ENCODE data around the gene CBX6. TPM values are rescaled to one million over a fixed set of nuclear protein-coding genes. Genes with fewer than 3 reads are reported as not detected.

The CBX6 gene
- total RNA-seq, 1 donor from 2014 or later = 101 TPM

DNA sequence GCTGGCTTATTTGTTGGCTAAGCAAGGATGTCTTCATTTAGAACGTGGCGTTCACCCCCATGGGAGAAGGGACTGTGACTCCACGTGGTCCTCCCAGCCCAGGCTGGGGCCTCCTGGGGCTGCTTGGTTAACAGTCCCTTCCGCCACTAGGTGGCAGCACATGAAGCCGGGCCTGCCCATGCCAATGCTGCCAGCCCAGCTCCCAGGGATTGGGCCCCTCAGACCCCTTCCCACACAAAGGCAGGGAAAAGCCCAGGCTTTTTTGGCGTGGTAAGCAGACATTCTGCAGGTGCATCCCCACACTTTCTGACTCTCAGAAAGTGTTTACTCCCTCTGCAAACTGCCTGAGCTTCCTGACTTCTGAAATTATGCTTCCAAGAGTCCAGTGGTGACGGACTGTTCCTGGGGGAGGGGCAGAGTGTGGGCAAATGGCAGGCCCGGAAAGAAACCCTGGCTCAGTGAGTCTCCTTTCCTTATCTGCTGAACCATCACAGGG lies 3.1 kb downstream of the CBX6 start:
- H3K36me3 Mint-ChIP-seq = peaks cover 2% of the 10 kb centered on the region
- H3K4me3 Mint-ChIP-seq = no peak overlapping the region
- DNase-seq (ENCODE audit: low spot score in 2 of 2, unreplicated experiment in 2 of 2) = peak; percentile 75 to 90
- no peaks in the 10 kb centered on the region for H3K9me3 Mint-ChIP-seq
- TF ChIP-seq CTCF (IDR thresholded peaks at IDR 0.05; ENCODE audit: unreplicated experiment) = peak; percentile 90
- no peak overlapping the region for H3K27ac Mint-ChIP-seq
- peaks cover 32% of the 10 kb centered on the region for H3K4me1 Mint-ChIP-seq
- no peaks in the 10 kb centered on the region for H3K27me3 Mint-ChIP-seq (ENCODE audit: low read depth)

GRCh38 chr22:38868286-38868721 lies 3.7 kb downstream of the CBX6 start:
- H3K27me3 Mint-ChIP-seq (ENCODE audit: low read depth) = no peaks in the 10 kb centered on the region
- no peak for TF ChIP-seq CTCF (IDR thresholded peaks at IDR 0.05; ENCODE audit: unreplicated experiment)
- no peak overlapping the region for H3K4me3 Mint-ChIP-seq
- DNase-seq (ENCODE audit: low spot score in 2 of 2, unreplicated experiment in 2 of 2) = no peak
- peaks cover 26% of the 10 kb centered on the region for H3K4me1 Mint-ChIP-seq
- no peak overlapping the region for H3K27ac Mint-ChIP-seq
- no peaks in the 10 kb centered on the region for H3K9me3 Mint-ChIP-seq
- peaks cover 2% of the 10 kb centered on the region for H3K36me3 Mint-ChIP-seq

- no peaks in the 10 kb centered on the region for H3K9me3 Mint-ChIP-seq
- H3K27ac Mint-ChIP-seq = no peak overlapping the region
- no peaks in the 10 kb centered on the region for H3K27me3 Mint-ChIP-seq (ENCODE audit: low read depth)
- H3K4me3 Mint-ChIP-seq = no peak overlapping the region
- H3K36me3 Mint-ChIP-seq = peaks cover 2% of the 10 kb centered on the region
- no peak for TF ChIP-seq CTCF (IDR thresholded peaks at IDR 0.05; ENCODE audit: unreplicated experiment)
- peaks cover 23% of the 10 kb centered on the region for H3K4me1 Mint-ChIP-seq
- no peak for DNase-seq (ENCODE audit: low spot score in 2 of 2, unreplicated experiment in 2 of 2)
These were observed 4.3 kb downstream of the CBX6 start for GRCh38 chr22:38867471-38868285.

- no peak overlapping the region for H3K27ac Mint-ChIP-seq
- peaks cover 2% of the 10 kb centered on the region for H3K36me3 Mint-ChIP-seq
- H3K27me3 Mint-ChIP-seq (ENCODE audit: low read depth) = no peaks in the 10 kb centered on the region
- no peak for TF ChIP-seq CTCF (IDR thresholded peaks at IDR 0.05; ENCODE audit: unreplicated experiment)
- H3K9me3 Mint-ChIP-seq = no peaks in the 10 kb centered on the region
- no peak overlapping the region for H3K4me3 Mint-ChIP-seq
- no peak for DNase-seq (ENCODE audit: low spot score in 2 of 2, unreplicated experiment in 2 of 2)
- peaks cover 23% of the 10 kb centered on the region for H3K4me1 Mint-ChIP-seq
These were observed 4.9 kb downstream of the CBX6 start for GRCh38 chr22:38867124-38867455.

DNA sequence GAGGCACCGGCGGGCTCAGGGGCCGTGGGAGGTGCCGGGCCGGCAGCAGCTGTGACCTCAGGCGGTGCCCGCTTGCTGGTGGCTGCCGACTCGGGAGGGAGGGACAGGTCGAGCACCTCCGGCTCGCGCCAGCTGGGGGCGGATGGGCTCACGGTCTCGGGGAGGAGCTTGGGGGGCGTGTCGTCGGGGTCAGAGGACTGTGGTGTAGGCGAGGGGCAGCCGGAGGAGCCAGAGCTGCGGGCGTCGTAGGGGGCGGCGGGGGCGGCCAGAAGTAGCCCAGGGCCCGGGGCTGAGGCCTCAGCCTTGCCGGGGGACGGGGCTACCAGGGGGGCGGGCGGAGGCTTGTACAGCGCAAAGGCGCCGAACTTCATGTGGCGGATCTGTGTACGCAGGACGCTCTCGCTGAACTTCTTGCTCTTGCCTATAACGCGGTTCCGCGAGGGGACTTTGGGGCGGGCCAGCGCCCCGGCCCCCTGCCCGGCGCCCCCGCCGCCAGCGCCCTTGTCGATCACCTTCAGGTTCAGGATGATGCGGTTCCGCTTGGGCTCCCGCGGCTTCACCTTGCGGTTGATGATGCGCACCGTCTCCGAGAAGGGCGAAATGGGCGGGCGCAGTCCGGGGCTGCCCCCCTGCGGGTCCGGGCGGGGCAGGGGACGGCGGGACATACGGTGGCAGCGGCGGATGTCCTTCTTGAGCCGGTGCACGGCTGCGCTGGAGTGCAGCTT lies 5.5 kb downstream of the CBX6 start:
- H3K27ac Mint-ChIP-seq = no peak overlapping the region
- H3K4me1 Mint-ChIP-seq = peaks cover 23% of the 10 kb centered on the region
- peaks cover 2% of the 10 kb centered on the region for H3K36me3 Mint-ChIP-seq
- no peak for TF ChIP-seq CTCF (IDR thresholded peaks at IDR 0.05; ENCODE audit: unreplicated experiment)
- no peak overlapping the region for H3K4me3 Mint-ChIP-seq
- no peak for DNase-seq (ENCODE audit: low spot score in 2 of 2, unreplicated experiment in 2 of 2)
- H3K27me3 Mint-ChIP-seq (ENCODE audit: low read depth) = no peaks in the 10 kb centered on the region
- H3K9me3 Mint-ChIP-seq = no peaks in the 10 kb centered on the region

Data from mesothelial cell of epicardium (in vitro differentiated cells).